Retinal pigment epithelial cell (primary cell): Measurements from ENCODE around the gene TEX55.
"Not testable (repeated sequence)": the region's sequence is repeated elsewhere in the genome, so short reads cannot be mapped to it uniquely, and the experiment has no call there.

Experiments used
- DNase-seq: peaks from one replicate; pipeline ENCODE4 v3.0.0-alpha.2; 2010; ENCODE audit warnings: low read depth
- H3K4me3 ChIP-seq: 2 replicates; pipeline ENCODE4 v1.5.1; 2011; ENCODE audit warnings: mild to moderate bottlenecking, low read length, control low read depth, moderate library complexity
- TF ChIP-seq, protein P1 (sequence below): conservative IDR thresholded peaks from 2 replicates; pipeline ENCODE4 v1.5.1; 2011; ENCODE audit warnings: low read depth, low read length, control low read depth, inconsistent platforms

TEX55 gene

DNA sequence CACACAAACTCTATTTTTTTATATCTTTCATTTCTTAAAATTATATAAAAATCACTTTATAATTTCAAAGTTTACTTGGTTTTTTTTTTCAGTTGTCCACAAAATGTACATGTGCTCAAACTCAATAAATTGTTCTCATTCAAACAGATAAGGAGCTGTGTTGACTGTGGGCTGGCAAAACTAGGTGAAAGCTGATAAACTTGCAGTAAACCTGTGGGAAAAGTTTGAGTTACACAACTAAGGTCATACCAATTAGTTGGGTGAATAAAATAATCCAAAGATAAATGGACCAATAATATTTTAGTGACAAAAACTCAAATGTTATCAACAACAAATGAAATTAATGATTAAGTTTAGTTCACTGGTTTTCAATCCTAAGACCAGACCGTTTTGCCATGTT, 14.8 kb downstream of the TEX55 start:
- TF ChIP-seq, protein P1, sequence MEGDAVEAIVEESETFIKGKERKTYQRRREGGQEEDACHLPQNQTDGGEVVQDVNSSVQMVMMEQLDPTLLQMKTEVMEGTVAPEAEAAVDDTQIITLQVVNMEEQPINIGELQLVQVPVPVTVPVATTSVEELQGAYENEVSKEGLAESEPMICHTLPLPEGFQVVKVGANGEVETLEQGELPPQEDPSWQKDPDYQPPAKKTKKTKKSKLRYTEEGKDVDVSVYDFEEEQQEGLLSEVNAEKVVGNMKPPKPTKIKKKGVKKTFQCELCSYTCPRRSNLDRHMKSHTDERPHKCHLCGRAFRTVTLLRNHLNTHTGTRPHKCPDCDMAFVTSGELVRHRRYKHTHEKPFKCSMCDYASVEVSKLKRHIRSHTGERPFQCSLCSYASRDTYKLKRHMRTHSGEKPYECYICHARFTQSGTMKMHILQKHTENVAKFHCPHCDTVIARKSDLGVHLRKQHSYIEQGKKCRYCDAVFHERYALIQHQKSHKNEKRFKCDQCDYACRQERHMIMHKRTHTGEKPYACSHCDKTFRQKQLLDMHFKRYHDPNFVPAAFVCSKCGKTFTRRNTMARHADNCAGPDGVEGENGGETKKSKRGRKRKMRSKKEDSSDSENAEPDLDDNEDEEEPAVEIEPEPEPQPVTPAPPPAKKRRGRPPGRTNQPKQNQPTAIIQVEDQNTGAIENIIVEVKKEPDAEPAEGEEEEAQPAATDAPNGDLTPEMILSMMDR = no peak
- no peak overlapping the region for H3K4me3 ChIP-seq
- DNase-seq = no peak

DNA sequence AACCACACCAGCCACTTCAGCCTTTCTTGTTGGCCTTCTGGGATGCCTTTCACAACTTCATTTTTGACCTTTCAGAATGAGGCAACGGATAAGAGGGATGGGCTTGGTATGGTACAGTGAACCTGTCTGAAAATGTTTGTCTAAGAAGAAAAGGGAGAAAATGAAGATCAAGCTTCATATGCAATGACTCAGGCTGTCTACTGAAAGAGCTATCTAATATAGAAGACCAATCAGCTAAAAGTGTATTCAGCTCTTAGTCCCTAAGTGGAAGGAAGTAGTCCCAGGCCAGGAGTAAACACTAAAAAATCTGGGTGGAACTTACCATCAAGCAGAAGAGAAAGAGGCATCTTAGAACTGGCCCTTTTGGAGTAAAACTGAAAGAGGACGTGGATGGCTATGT, 15.3 kb downstream of the TEX55 start:
- no peak overlapping the region for H3K4me3 ChIP-seq
- DNase-seq = no peak
- TF ChIP-seq, protein P1 = no peak

DNA sequence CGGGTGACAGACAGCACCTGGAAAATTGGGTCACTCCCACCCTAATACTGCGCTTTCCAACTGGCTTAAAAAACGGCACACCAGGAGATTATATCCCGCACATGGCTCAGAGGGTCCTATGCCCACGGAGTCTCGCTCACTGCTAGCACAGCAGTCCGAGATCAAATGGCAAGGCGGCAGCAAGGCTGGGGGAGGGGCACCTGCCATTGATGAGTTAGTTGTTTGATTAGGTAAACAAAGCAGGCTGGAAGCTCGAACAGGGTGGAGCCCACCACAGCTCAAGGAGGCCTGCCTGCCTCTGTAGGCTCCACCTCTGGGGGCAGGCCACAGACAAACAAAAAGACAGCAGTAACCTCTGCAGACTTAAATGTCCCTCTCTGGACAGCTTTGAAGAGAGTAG, 18.8 kb downstream of the TEX55 start:
- not testable (repeated sequence) for DNase-seq, H3K4me3 ChIP-seq

DNA sequence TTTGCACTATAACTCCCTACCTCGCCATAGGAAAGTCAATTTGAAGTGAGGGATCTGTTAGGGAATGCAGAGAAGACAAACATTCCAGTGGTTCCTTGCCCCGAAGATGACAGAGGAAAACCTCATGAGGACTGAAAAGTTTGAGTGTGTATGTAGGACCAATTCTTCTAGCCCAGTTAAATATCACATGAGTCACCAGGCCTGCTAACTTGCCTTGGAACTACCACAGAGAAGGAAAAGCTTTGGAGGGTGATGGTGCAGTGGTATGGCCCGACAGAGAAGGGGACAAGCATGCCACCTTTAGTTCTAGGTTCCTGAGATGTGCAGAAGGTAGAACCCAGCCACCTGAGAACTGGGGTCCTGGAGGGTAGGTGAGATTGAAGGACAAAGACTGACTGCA, 24.9 kb downstream of the TEX55 start:
- DNase-seq = no peak
- no peak overlapping the region for H3K4me3 ChIP-seq
- TF ChIP-seq, protein P1 = no peak

DNA sequence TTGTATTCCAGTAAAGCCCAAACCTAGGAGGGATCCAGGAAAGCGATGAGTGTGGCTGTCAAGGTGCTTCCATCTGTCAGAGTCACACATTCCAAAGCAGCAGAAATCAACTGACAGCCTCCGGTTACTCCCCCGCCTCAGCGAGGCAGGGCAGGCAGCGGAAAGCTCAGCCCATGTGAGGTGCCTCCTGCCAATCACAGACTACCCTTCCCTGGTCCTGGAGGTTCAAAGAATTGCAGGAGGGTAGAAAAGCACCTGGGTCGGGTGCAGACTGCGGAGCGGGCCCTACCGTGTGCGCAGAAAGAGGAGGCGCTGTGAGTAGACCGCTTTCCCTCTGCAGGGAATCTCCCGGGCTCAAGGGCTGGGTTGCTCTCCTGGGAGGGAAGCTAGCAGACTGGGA, 27.4 kb downstream of the TEX55 start, which contains the start of gene UPK1B:
Gene UPK1B, plus strand, starts transcription at position 274 of the 400 bp plus-strand sequence. CDS start 13,144 bp downstream, outside the sequence.
- no peak for DNase-seq
- TF ChIP-seq, protein P1 = no peak
- H3K4me3 ChIP-seq = no peak within 1 kb of the TSS

DNA sequence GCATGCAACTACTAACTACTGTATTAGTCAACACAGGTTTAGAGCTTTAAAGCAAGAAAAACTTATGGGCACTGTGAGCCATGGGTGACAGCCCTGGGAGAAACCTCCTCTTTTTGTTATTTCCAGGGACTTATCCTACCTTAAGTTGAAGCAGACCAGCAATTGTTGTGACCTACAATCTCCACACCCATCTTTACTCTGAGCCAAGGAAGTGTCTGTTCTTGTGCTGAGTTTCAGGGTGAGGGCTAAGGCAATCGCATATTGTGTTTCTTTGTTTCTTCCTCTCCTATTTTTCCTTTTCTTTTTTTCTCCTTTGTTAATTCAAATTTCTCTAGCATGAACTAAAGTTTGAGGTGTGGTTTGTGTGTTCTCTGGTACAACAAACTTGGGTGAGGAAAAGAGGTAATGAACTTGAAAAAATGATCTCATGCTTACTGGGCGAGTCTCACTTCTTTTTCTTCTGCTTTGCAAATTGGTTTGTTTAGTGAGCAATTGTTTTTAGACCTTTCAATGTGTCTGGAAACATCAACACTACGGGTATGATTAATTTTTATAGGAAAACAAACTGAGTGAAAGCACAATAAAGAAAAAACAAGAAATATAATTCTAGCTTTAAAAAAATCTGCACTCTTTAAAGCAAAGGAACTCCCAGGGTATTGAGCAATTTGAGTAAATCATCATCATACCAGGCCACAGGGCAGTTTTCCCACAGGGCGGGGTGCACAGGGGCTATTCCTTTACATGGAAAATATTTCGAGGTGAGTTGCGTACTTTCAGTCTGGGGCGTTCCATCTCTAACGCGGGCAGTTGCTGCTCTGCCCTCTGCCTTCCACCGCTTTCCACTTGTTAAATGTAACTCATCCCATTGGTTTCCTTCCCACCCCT, 30.1 kb downstream of the TEX55 start:
- TF ChIP-seq, protein P1 = no peak
- H3K4me3 ChIP-seq = no peak overlapping the region
- no peak for DNase-seq

DNA sequence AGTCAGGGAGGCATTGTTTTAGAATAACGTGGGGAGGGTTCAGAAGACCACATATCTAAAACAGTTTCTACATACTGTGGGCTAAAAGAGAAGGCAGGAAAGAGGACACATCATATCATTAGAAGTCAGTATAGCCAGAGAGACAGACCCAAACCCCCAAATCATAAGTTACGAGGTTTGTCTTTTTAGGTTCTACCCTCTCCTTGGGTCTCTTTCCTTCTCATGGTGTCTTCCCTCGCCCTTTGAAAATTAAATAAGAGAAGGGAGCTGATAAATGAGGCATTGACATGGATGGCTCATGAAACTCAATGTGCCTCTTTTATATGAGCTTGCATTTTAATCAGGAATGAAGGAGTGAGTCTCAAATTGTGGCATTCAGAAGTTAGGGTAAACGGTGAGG, 30.8 kb downstream of the TEX55 start:
- H3K4me3 ChIP-seq = no peak overlapping the region

More for the DNA sequence above, 30.8 kb downstream of the TEX55 start:
- TF ChIP-seq, protein P1 = no peak
- no peak for DNase-seq
